GM12878 (cell line): ENCODE measurements around the gene TOPORS. TPM values are rescaled to one million over a fixed set of nuclear protein-coding genes. Genes with fewer than 3 reads are reported as not detected.

ENCODE experiments used
- ATAC-seq: fragments of 200-7000 bp; cut with Tn5 transposase; 3 replicates; pipeline ENCODE4 v1.9.1; 2020; ENCODE audit warnings: mild to moderate bottlenecking, moderate library complexity
- BruUV-seq: library from RNA; stranded (reverse); fragments of 400-500 nt; replicated peaks from 2 replicates; lab custom pipeline; 2021; lab: Mats Ljungman, UMichigan
- CTCF ChIA-PET: fragments of 300-600 bp; sonication (Branson Sonifier 250); formaldehyde crosslinking; extraction: SDS; loops from one replicate; lab custom pipeline; 2021; ENCODE audit warnings: inconsistent platforms; lab: Yijun Ruan, JAX
- POLR2A ChIA-PET: fragments of 350-600 bp; formaldehyde crosslinking; extraction: SDS; loops from one replicate; lab custom pipeline; 2021; ENCODE audit warnings: inconsistent platforms; lab: Charles Lee
- RAD21 ChIA-PET: fragments of 300-600 bp; sonication (Branson Sonifier 250); formaldehyde crosslinking; loops from one replicate; lab custom pipeline; 2023; ENCODE audit warnings: antibody characterized with exemption; ENCODE audit not compliant: unreplicated experiment; lab: Charles Lee
- SMC1A ChIA-PET: fragments of 300-600 bp; sonication (Branson Sonifier 250); formaldehyde crosslinking; loops from one replicate; lab custom pipeline; 2023; ENCODE audit not compliant: unreplicated experiment, uncharacterized antibody; lab: Charles Lee
- DNase-seq: peaks from one replicate; pipeline ENCODE4 v3.0.0-alpha.2; 2011; ENCODE audit warnings: low read depth, low spot score
- FAIRE-seq: peaks from 3 replicates; lab custom pipeline; 2011; peaks lifted over from hg19 to GRCh38; lab: Jason Lieb, UNC
- H2AFZ ChIP-seq: 2 replicates; pipeline ENCODE4 v1.6.0; 2011; ENCODE audit warnings: low read depth, low read length, control low read depth; ENCODE audit not compliant: control insufficient read depth
- H3K27ac ChIP-seq: 2 replicates; pipeline ENCODE4 v1.5.1; 2011; ENCODE audit warnings: control low read depth; ENCODE audit not compliant: control insufficient read depth, insufficient read depth
- H3K27me3 ChIP-seq, 2 experiments: replicated peaks in 1 of 2; 2 replicates each; pipeline versions ENCODE4 v1.6.0 to v1.6.1; 2011; ENCODE audit warnings: low read length in 1 of 2; ENCODE audit not compliant: control insufficient read depth in 2 of 2, insufficient read depth in 2 of 2
- H3K36me3 ChIP-seq, 2 experiments: 2 replicates each; pipeline ENCODE4 v1.5.1; 2011; ENCODE audit warnings: low read length in 1 of 2; ENCODE audit not compliant: control insufficient read depth in 2 of 2, insufficient read depth in 2 of 2
- H3K4me1 ChIP-seq: 2 replicates; pipeline ENCODE4 v1.6.1; 2011; ENCODE audit warnings: mild to moderate bottlenecking, low read length, moderate library complexity, mixed read lengths; ENCODE audit not compliant: control insufficient read depth, insufficient read depth
- H3K4me2 ChIP-seq: 2 replicates; pipeline ENCODE4 v1.6.0; 2011; ENCODE audit warnings: control low read depth; ENCODE audit not compliant: control insufficient read depth, insufficient read depth
- H3K4me3 ChIP-seq: fragments of 200-600 bp; sonication (generic); 2 replicates; pipeline ENCODE4 v1.5.1; 2016
- H3K79me2 ChIP-seq: 2 replicates; pipeline ENCODE4 v1.6.0; 2011; ENCODE audit warnings: low read length; ENCODE audit not compliant: control insufficient read depth, insufficient read depth
- H3K9ac ChIP-seq: 2 replicates; pipeline ENCODE4 v1.8.0; 2011; ENCODE audit warnings: low read length, control low read depth, mixed read lengths; ENCODE audit not compliant: control insufficient read depth, insufficient read depth
- H3K9me3 ChIP-seq: replicated peaks from 3 replicates; pipeline ENCODE4 v1.5.1; 2011; ENCODE audit warnings: mild to moderate bottlenecking, low read length; ENCODE audit not compliant: control insufficient read depth, insufficient read depth
- H4K20me1 ChIP-seq: 2 replicates; pipeline ENCODE4 v1.6.0; 2011; ENCODE audit not compliant: control insufficient read depth, insufficient read depth
- CEBPZ ChIP-seq: fragments of 150-350 bp; IDR thresholded peaks from 2 replicates; pipeline ENCODE4 v1.6.1; 2016; ENCODE audit warnings: low read depth, low read length
- CREM ChIP-seq: IDR thresholded peaks from 2 replicates; pipeline ENCODE4 v1.6.1; 2014; ENCODE audit warnings: antibody characterized with exemption, low read depth
- CTCF ChIP-seq, 3 experiments: IDR thresholded peaks in 2 of 3; conservative IDR thresholded peaks in 1 of 3; 2 replicates each; pipeline ENCODE4 v1.5.1; 2011; ENCODE audit warnings: low read depth in 3 of 3, low read length in 3 of 3, mild to moderate bottlenecking in 3 of 3, control low read depth in 2 of 3, moderate library complexity in 2 of 3, inconsistent platforms in 1 of 3, mixed read lengths in 1 of 3; ENCODE audit not compliant: control insufficient read depth in 2 of 3, insufficient read depth in 1 of 3; ENCODE audit errors: extremely low read depth in 1 of 3
- HDAC6 ChIP-seq: fragments of 200-600 bp; sonication (generic); IDR thresholded peaks from one replicate; pipeline ENCODE4 v1.8.0; 2017; ENCODE audit warnings: antibody characterized with exemption; ENCODE audit not compliant: unreplicated experiment
- MYC ChIP-seq: IDR thresholded peaks from 2 replicates; pipeline ENCODE4 v1.6.1; 2011; ENCODE audit warnings: mild to moderate bottlenecking, low read length, moderate library complexity, inconsistent platforms; ENCODE audit not compliant: insufficient read depth, insufficient replicate concordance, insufficient read length, severe bottlenecking
- PBX3 ChIP-seq: IDR thresholded peaks from 2 replicates; pipeline ENCODE4 v1.6.1; 2011; ENCODE audit warnings: mild to moderate bottlenecking, low read depth, low read length, moderate library complexity; ENCODE audit not compliant: insufficient replicate concordance
- SMC3 ChIP-seq: IDR thresholded peaks from 2 replicates; pipeline ENCODE4 v1.6.1; 2011; ENCODE audit warnings: low read length, improper control_type of control experiment, borderline replicate concordance
- ZNF217 ChIP-seq: fragments of 450-650 bp; IDR thresholded peaks from 2 replicates; pipeline ENCODE4 v1.6.1; 2017; ENCODE audit warnings: antibody characterized with exemption, mild to moderate bottlenecking
- in situ Hi-C: fragments of 300-500 bp; cut with MboI; formaldehyde crosslinking; loops from 9 replicates; pipeline ENCODE4 v1.14.3; 2018; ENCODE audit warnings: mixed read lengths
- intact Hi-C: fragments of 100-400 bp; cut with micrococcal nuclease; formaldehyde crosslinking; loops from one replicate; pipeline ENCODE4 v1.14.2; 2022; ENCODE audit not compliant: unreplicated experiment
- polyA plus RNA-seq, 11 experiments: library from polyadenylated mRNA; depleted of rRNA in 4 of 11; unstranded in 6 of 11; stranded (reverse) in 5 of 11; fragments of >200 nt; fragmentation: Nextera tagmentation in 4 of 11; fragmentation: Illumina TruSeq in 1 of 11; extraction: Ambion mirVana in 4 of 11; extraction: Trizol in 1 of 11; gene quantifications; 1 replicate in 1 of 11; 2 replicates in 10 of 11; pipeline versions ENCODE4 v1.2.1 to v1.2.3, GENCODE V29; 2011 to 2016; ENCODE audit warnings: inconsistent platforms in 2 of 11, missing spikeins in 2 of 11, low read depth in 1 of 11
- total RNA-seq, 4 experiments: library from RNA; depleted of rRNA in 3 of 4; stranded (reverse); fragments of >200 nt in 3 of 4; fragmentation: Illumina TruSeq in 1 of 4; extraction: Trizol in 1 of 4; gene quantifications; 2 replicates each; pipeline versions ENCODE4 v1.2.1 to v1.2.3, GENCODE V29; 2013 to 2021

Gene TOPORS
- total and polyA plus RNA-seq, 10 of the 15 experiments (the other 5 are each of a cell fraction or from before 2014, with no cell fraction given) = 6.0 to 27.8 (median 14.3) TPM

- peak; percentile 39 to 56 (median 56); a peak in 5 of 6 replicates for TF ChIP-seq CTCF (IDR thresholded peaks at IDR 0.05 in 2 of 3, conservative IDR thresholded peaks at IDR 0.05 in 1 of 3; ENCODE audit: control insufficient read depth in 2 of 3, extremely low read depth in 1 of 3, insufficient read depth in 1 of 3, low read depth in 3 of 3, low read length in 3 of 3)
- TF ChIP-seq SMC3 = peak; percentile 49; the same call in 1 of the 2 replicates
- no peak for TF ChIP-seq MYC
- TF ChIP-seq CREM = no peak
- TF ChIP-seq PBX3 = no peak
- no peak for TF ChIP-seq HDAC6
- TF ChIP-seq, all 136 proteins: peak for 3
These were observed 36.8 kb upstream of the TOPORS start (continued) for GRCh38 chr9:32589083-32589723.

GRCh38 chr9:32587901-32588300 is 35.5 kb upstream of the TOPORS start:
- H4K20me1 ChIP-seq = no peaks in the 10 kb centered on the region
- CTCF ChIA-PET = interaction anchor here (0.8 to 6.9 kb wide), 12 partner anchors 8 to 638 kb away, joined by 3 to 95 read pairs (median 6); partner anchors contain the start of genes ACO1 and NDUFB6
- no peak overlapping the region for H3K27ac ChIP-seq
- TF ChIP-seq ZNF217 (no peak), CEBPZ (no peak)
- TF ChIP-seq, all 136 proteins: peak for 0
- ATAC-seq (peak; percentile 68), DNase-seq (no peak), FAIRE-seq (no peak)
- in situ Hi-C loops (no loop called here), intact Hi-C loops (loop anchor here (2.0 to 5.0 kb wide), 2 partner anchors 114 to 381 kb away; no protein-coding TSS in a partner anchor)
- RAD21 ChIA-PET = interaction anchor here (0.7 to 2.4 kb wide), 5 partner anchors 8 to 381 kb away, joined by 3 to 27 read pairs (median 4); no protein-coding TSS in a partner anchor
- POLR2A ChIA-PET = no interaction called here
- H3K4me3 ChIP-seq = no peak overlapping the region
- H3K4me1 ChIP-seq = no peaks in the 10 kb centered on the region
- H3K4me2 ChIP-seq = no peak overlapping the region
- H3K27me3 ChIP-seq = no peaks in the 10 kb centered on the region
- no peaks in the 10 kb centered on the region for H3K36me3 ChIP-seq
- H2AFZ ChIP-seq = no peak overlapping the region
- H3K9ac ChIP-seq = no peak overlapping the region
- BruUV-seq = no TSS peak
- H3K79me2 ChIP-seq = no peaks in the 10 kb centered on the region
- SMC1A ChIA-PET = interaction anchor here (0.9 to 4.2 kb wide), 5 partner anchors 8 to 380 kb away, joined by 3 to 41 read pairs (median 13); no protein-coding TSS in a partner anchor
- H3K9me3 ChIP-seq = no peaks in the 10 kb centered on the region
